Transverse colon (tissue), 4 donors: ENCODE measurements around the gene CDON. TPM values are rescaled to one million over a fixed set of nuclear protein-coding genes. Genes with fewer than 3 reads are reported as not detected.

Experiments
- DNase-seq: peaks from one replicate; pipeline ENCODE4 v3.0.0-alpha.2; 2019
- H3K27ac ChIP-seq, 4 donors: fragments of 200-600 bp; sonication (generic); 2 replicates each; pipeline ENCODE4 v1.5.1; 2016 to 2018; ENCODE audit warnings: inconsistent platforms in 4 of 4
- H3K27me3 ChIP-seq: fragments of 200-600 bp; sonication (generic); 2 replicates; pipeline ENCODE4 v1.5.1; 2017; ENCODE audit warnings: inconsistent platforms
- H3K36me3 ChIP-seq, 4 donors: fragments of 200-600 bp; sonication (generic); 2 replicates each; pipeline ENCODE4 v1.5.1; 2017 to 2019; ENCODE audit warnings: inconsistent platforms in 4 of 4
- H3K4me1 ChIP-seq, 4 donors: fragments of 200-600 bp; sonication (generic); 2 replicates each; pipeline ENCODE4 v1.5.1; 2017 to 2020; ENCODE audit warnings: inconsistent platforms in 4 of 4
- H3K4me3 ChIP-seq, 4 donors: fragments of 200-600 bp; sonication (generic); 1 replicate in 1 of 4; 2 replicates in 3 of 4; pipeline versions ENCODE4 v1.5.1 to v1.6.1; 2017 to 2019; ENCODE audit warnings: inconsistent platforms in 4 of 4
- H3K9me3 ChIP-seq, 2 donors: fragments of 200-600 bp; sonication (generic); 2 replicates each; pipeline ENCODE4 v1.5.1; 2017 to 2019; ENCODE audit warnings: inconsistent platforms in 2 of 2
- EP300 ChIP-seq: sonication (generic); formaldehyde crosslinking; IDR thresholded peaks from one replicate; pipeline ENCODE4 v1.6.1; 2017; ENCODE audit warnings: antibody characterized with exemption, low read depth
- POLR2A ChIP-seq: fragments of 450-650 bp; IDR thresholded peaks from one replicate; pipeline ENCODE4 v1.6.1; 2016; ENCODE audit warnings: antibody characterized with exemption, mild to moderate bottlenecking, moderate library complexity
- POLR2AphosphoS5 ChIP-seq, 3 donors: sonication (generic); formaldehyde crosslinking; IDR thresholded peaks; one replicate each; pipeline ENCODE4 v1.6.1; 2016; ENCODE audit warnings: antibody characterized with exemption in 3 of 3
- WGBS, 2 donors: methylation state at CpG; one replicate each; pipeline ENCODE4 v1.1.5; 2018; ENCODE audit warnings: low coverage in 1 of 2; 5-methylcytosine and 5-hydroxymethylcytosine counted together
- in situ Hi-C, 4 donors: fragments of 200-750 bp; cut with MboI; loops; one replicate each; pipeline versions ENCODE4 v1.15.0 to v1.15.1; 2017; ENCODE audit warnings: low sequenced_read_pairs in 3 of 4, low pct_ligation_motif_present in 1 of 4, low pct_unique_long_range_greater_than_20kb in 1 of 4
- intact Hi-C: fragments of 100-400 bp; cut with DNase I; formaldehyde crosslinking; loops from one replicate; pipeline ENCODE4 v1.15.1; 2023; ENCODE audit warnings: low total_unique reads
- total RNA-seq, 4 donors: library from RNA; depleted of rRNA; stranded (reverse); fragments of >200 nt; gene quantifications; one replicate each; pipeline ENCODE4 v1.1.0, GENCODE V29; 2016
- TF ChIP-seq, protein P1 (sequence below), 5 experiments: fragments of 200-600 bp in 3 of 5; fragments of 450-650 bp in 2 of 5; sonication (generic) in 3 of 5; IDR thresholded peaks; 1 replicate in 2 of 5; 2 replicates in 3 of 5; pipeline ENCODE4 v1.5.1; 2016 to 2017; ENCODE audit warnings: antibody characterized with exemption in 5 of 5, inconsistent platforms in 3 of 5, mild to moderate bottlenecking in 2 of 5, moderate library complexity in 1 of 5

Gene CDON
- total RNA-seq, 4 donors from 2014 or later: 7.6 to 31.0 (median 9.9) TPM

GRCh38 chr11:126061707-126062678 lies 673 bp downstream of the CDON start:
- in situ Hi-C loops (no loop called here), intact Hi-C loops (loop anchor here (10.0 kb wide), 2 partner anchors 53 to 83 kb away; no protein-coding TSS in a partner anchor)
- Histone ChIP-seq H3K27ac (peak overlapping the region; percentile 67 to 87 (median 84)), H3K4me3 (peak overlapping the region; percentile 76 to 90 (median 83)), H3K4me1 (peaks cover 4 to 15% (median 8%) of the 10 kb centered on the region in 4 donors), H3K36me3 (no peaks in the 10 kb centered on the region), H3K27me3 (peaks cover 12% of the 10 kb centered on the region), H3K9me3 (no peaks in the 10 kb centered on the region)
- 4% methylated on average over 6 to 32 of the region's 57 CpGs for WGBS, 2 donors
- peak; percentile 31 for DNase-seq
- TF ChIP-seq, protein P1, sequence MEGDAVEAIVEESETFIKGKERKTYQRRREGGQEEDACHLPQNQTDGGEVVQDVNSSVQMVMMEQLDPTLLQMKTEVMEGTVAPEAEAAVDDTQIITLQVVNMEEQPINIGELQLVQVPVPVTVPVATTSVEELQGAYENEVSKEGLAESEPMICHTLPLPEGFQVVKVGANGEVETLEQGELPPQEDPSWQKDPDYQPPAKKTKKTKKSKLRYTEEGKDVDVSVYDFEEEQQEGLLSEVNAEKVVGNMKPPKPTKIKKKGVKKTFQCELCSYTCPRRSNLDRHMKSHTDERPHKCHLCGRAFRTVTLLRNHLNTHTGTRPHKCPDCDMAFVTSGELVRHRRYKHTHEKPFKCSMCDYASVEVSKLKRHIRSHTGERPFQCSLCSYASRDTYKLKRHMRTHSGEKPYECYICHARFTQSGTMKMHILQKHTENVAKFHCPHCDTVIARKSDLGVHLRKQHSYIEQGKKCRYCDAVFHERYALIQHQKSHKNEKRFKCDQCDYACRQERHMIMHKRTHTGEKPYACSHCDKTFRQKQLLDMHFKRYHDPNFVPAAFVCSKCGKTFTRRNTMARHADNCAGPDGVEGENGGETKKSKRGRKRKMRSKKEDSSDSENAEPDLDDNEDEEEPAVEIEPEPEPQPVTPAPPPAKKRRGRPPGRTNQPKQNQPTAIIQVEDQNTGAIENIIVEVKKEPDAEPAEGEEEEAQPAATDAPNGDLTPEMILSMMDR (IDR thresholded peaks at IDR 0.05): peak; percentile 46 to 70 (median 55)
- TF ChIP-seq EP300: no peak
- no peak for TF ChIP-seq POLR2A
- no peak for TF ChIP-seq POLR2AphosphoS5 (IDR thresholded peaks at IDR 0.05)

GRCh38 chr11:126060757-126061171 lies 1.9 kb downstream of the CDON start:
- DNase-seq: no peak
- WGBS, 2 donors: 52 to 60% methylated on average over 2 of the region's 2 CpGs

GRCh38 chr11:126059238-126059781 lies 3.4 kb downstream of the CDON start:
- intact Hi-C loops (no loop called here), in situ Hi-C loops (no loop called here)
- H3K4me3 ChIP-seq: no peak overlapping the region
- no peak for DNase-seq
- peak overlapping the region in 3 of 4 donors; percentile 21 to 85 (median 49) for H3K27ac ChIP-seq
- H3K4me1 ChIP-seq: peaks cover 4 to 15% (median 8%) of the 10 kb centered on the region in 4 donors
- H3K36me3 ChIP-seq: no peaks in the 10 kb centered on the region
- H3K27me3 ChIP-seq: peaks cover 18% of the 10 kb centered on the region
- WGBS, 2 donors: 54 to 71% methylated on average over 1 to 10 of the region's 10 CpGs
- H3K9me3 ChIP-seq: no peaks in the 10 kb centered on the region
- no peak for TF ChIP-seq POLR2AphosphoS5 (IDR thresholded peaks at IDR 0.05)
- TF ChIP-seq POLR2A: no peak
- TF ChIP-seq, protein P1 (IDR thresholded peaks at IDR 0.05): no peak
- no peak for TF ChIP-seq EP300

More at GRCh38 chr11:126060757-126061171, 1.9 kb downstream of the CDON start:
- peak overlapping the region in 3 of 4 donors; percentile 83 to 87 (median 85) for H3K27ac ChIP-seq
- H3K27me3 ChIP-seq: peaks cover 17% of the 10 kb centered on the region
- no peaks in the 10 kb centered on the region for H3K36me3 ChIP-seq
- TF ChIP-seq, protein P1 (IDR thresholded peaks at IDR 0.05): no peak
- no peak for TF ChIP-seq EP300
- TF ChIP-seq POLR2A: no peak
- no peak for TF ChIP-seq POLR2AphosphoS5 (IDR thresholded peaks at IDR 0.05)
- H3K4me3 ChIP-seq: no peak overlapping the region
- intact Hi-C loops (loop anchor here (10.0 kb wide), 2 partner anchors 54 to 84 kb away; no protein-coding TSS in a partner anchor), in situ Hi-C loops (no loop called here)
- peaks cover 4 to 15% (median 8%) of the 10 kb centered on the region in 4 donors for H3K4me1 ChIP-seq
- H3K9me3 ChIP-seq: no peaks in the 10 kb centered on the region
